Neural cell (in vitro differentiated cells): ENCODE data around the gene TIPARP.

Experiments used
- CTCF ChIP-seq: fragments of 450-650 bp; IDR thresholded peaks from 2 replicates; pipeline ENCODE4 v1.5.1; 2014; ENCODE audit warnings: antibody characterized with exemption, mild to moderate bottlenecking, moderate library complexity; ENCODE audit not compliant: poor library complexity, severe bottlenecking
- EP300 ChIP-seq: fragments of 450-650 bp; conservative IDR thresholded peaks from 2 replicates; pipeline ENCODE4 v1.6.1; 2014; ENCODE audit warnings: antibody characterized with exemption, mild to moderate bottlenecking, moderate library complexity; ENCODE audit not compliant: poor library complexity, severe bottlenecking
- EZH2 ChIP-seq: fragments of 200-600, 300-800 bp; shearing (Covaris generic), sonication (generic); IDR thresholded peaks from 2 replicates; pipeline ENCODE4 v1.6.1; 2014; ENCODE audit warnings: antibody characterized with exemption, low read length, borderline replicate concordance, mild to moderate bottlenecking; ENCODE audit not compliant: insufficient read depth, poor library complexity, severe bottlenecking
- POLR2AphosphoS5 ChIP-seq: IDR thresholded peaks from 2 replicates; pipeline ENCODE4 v1.6.1; 2012
- RAD21 ChIP-seq: fragments of 450-650 bp; conservative IDR thresholded peaks from 2 replicates; pipeline ENCODE4 v1.6.1; 2014; ENCODE audit warnings: antibody characterized with exemption, mild to moderate bottlenecking, moderate library complexity
- REST ChIP-seq: IDR thresholded peaks from 2 replicates; pipeline ENCODE4 v1.6.1; 2012; ENCODE audit warnings: borderline replicate concordance
- SMC3 ChIP-seq: fragments of 450-650 bp; conservative IDR thresholded peaks from 2 replicates; pipeline ENCODE4 v1.6.1; 2014; ENCODE audit warnings: antibody characterized with exemption, mild to moderate bottlenecking, moderate library complexity; ENCODE audit not compliant: poor library complexity

- TF ChIP-seq REST: no peak
- TF ChIP-seq CTCF: no peak
- no peak for TF ChIP-seq EZH2
- no peak for TF ChIP-seq SMC3
- TF ChIP-seq RAD21: no peak
- TF ChIP-seq EP300: no peak
- no peak for TF ChIP-seq POLR2AphosphoS5
Observed at GRCh38 chr3:156654834-156655233, 19.6 kb upstream of the TIPARP start.
